Measurements from ENCODE around the gene C16orf78.

The C16orf78 gene

GRCh38 chr16:49398761-49399160 is 25.2 kb downstream of the C16orf78 start:
- DNase-seq = no peak

- no peak for DNase-seq
Observed at GRCh38 chr16:49399594-49400364, 26.2 kb downstream of the C16orf78 start.

- no peak for DNase-seq
Observed at GRCh38 chr16:49400611-49401010, 27.0 kb downstream of the C16orf78 start.

DNA sequence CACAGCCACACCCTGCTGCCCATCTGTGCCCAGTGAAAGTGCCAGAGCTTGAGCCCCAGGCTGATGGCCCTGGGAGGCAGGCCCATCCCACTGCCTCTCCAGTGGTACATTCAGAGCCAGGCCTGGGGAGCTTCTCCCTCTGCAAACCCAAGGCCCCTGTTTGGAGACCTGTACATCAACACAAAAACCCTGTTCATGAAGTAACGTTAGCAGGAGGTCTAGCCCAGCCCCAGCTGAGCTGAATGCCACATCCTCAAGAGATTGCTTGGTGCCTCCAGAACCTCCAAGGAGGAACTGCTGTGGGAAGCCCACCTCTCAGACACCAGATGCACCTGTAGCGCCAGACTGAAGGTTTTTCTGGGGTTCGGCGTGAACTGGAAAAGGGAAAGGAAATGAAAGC is 31.5 kb downstream of the C16orf78 start:
- no peak for DNase-seq

- DNase-seq = no peak
Observed at GRCh38 chr16:49405530-49405929, 31.9 kb downstream of the C16orf78 start.

- DNase-seq = peak; percentile 44 to 61
Observed at GRCh38 chr16:49407873-49408550, 34.4 kb downstream of the C16orf78 start.

DNA sequence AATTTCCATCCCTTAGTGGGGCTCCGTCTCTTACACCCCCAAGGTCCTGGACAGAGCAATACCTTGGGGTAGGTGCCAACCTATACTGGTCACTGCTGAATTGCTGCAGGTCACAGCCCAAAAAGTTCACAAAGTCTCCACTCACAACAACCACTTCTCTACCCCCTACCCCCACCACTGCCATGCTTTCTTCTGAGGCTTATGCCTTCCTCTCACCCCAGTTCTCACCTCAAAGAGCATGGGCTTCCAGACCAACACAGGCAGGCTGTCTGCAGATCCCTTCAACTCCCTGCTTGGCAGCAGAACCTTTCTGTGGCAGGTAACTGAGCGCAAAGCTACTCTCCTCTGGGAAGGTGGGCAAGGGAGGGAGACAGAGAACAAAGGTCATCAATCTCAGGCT is 35.5 kb downstream of the C16orf78 start:
- no peak for DNase-seq

DNA sequence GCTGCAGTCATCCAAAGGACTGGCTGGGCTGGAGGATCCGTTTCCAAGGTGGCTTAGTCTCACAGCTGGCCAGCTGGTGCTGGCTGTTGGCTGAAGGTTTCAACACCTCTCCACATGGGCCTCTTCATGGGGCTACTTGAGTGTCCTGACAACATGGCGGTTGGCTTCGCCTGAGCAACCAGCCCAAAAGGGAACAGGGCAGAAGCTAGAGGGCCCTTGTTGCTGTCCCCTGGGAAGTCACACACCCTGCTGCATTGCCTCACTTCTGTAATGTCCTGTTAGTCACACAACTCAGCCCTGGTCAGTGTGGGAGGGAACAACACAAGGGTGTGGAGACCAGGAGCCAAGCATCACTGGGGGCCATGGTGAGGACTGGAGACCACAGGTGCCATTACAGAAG is 36.6 kb downstream of the C16orf78 start:
- no peak for DNase-seq

DNA sequence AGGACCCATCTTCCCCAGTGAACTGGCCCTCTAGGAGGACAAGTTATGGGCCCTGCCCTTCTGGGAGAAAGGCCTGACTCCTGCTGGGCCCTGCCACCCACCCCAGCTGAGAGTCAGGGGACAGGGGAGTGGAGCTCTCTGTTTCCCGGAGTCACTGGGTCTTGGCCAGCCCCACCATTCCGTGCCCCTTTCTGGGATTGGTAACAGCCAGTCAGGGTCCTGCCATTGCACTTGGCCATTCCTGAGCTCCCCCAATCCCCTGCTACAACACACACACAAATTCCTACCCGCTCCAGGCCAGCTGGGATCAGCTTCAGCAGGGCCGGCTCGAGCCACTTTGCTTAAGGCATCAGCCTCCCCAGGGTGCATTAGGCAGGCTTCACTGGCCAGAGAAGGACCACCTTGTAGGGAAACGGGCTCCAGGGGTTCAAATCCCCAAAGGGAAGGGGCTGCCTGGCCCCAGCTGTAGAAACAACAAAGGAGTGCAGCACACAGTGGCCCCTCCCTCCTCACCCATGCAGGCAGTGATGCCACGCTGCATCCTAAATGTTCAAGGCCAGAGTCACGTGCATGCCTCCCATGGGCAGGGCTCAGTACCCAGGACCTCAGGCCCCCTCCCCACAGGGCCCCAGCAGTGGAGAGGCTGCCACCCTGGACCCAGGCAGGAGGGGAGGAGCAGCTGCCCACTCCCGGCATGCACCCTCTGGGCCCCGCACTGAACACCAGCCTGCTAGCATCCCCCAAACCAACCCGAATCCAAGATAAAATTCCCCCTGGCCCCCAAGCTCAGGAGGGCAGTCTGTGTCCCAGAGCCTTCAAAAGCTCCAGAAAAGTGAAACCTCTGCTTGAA is 37.7 kb downstream of the C16orf78 start:
- no peak for DNase-seq

GRCh38 chr16:49414671-49415070 is 41.1 kb downstream of the C16orf78 start:
- no peak for DNase-seq

GRCh38 chr16:49415083-49415482 is 41.5 kb downstream of the C16orf78 start:
- DNase-seq = no peak

DNA sequence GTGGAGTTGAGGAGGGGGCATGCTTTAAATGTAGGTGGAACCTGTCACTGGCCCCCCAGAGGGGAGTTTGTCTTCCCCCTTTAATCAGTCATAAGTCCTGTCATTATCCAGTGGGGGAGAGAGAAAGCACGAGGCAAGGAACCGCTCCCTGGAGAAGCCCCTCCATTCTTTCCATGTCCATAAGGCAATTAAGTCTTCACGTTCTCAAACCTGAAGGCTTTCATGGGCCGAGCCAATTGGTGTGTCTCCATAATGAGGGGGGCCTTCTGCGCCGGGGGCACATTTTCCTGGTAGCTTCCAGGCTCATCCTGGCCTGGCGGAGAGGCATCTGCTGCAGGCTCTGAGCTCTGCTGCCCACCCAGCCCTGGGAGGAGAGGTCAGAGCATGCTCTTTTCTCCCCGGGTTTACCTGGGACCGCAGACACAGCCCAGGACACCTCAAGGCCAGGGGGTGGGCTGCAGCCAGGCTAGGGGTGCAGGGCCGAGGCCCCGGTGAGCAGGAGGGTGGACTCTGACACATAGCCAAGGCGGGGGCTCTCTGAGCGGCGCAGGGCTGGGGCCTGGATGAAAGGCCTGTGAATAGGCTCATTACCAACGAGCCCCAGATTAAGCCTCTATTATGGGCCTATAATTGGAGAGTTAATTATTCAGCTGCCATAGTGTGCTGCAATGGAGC is 42.5 kb downstream of the C16orf78 start:
- no peak for DNase-seq

- DNase-seq = no peak
Observed at GRCh38 chr16:49417354-49417753, 43.8 kb downstream of the C16orf78 start.

- DNase-seq = no peak
Observed at GRCh38 chr16:49419006-49419405, 45.4 kb downstream of the C16orf78 start.

DNA sequence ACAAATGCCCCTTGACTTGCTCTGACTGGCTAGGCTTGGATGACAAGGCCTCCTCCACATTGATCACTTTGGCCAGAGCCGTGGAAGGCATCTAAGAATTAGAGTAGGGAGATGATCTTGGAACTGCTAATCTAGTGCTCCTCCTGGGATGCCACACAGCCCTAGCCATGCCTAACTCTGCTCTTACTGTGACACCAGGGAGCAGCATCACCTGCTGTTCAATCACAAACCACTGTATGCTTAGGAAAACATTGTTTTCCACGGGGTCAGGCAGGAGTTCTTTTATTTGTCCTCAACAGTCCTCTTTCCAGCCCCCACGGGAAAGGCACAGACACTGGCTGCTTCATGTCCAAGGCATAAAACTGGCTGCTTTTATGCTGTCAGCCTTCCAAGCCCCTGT is 46.3 kb downstream of the C16orf78 start:
- DNase-seq = no peak

DNA sequence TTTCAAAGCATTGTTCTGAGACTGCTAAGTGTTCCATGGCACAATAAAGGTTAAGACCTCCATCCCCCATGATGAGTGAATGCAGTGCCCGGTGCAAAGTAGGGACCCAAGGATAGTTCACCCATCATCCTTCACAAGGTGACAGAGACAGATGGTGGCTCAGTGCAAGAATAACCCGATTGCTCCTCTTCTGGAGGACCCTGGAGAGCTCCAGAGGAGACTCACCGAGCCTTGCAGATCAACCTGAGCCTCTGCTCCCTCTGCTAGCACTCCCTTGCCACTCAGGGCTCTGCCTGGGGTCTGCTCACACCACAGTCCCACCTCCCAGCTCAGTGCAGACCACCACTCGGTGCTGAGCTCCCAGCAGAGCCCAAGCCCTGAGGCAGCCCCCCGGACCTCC is 49.3 kb downstream of the C16orf78 start:
- DNase-seq = no peak

DNA sequence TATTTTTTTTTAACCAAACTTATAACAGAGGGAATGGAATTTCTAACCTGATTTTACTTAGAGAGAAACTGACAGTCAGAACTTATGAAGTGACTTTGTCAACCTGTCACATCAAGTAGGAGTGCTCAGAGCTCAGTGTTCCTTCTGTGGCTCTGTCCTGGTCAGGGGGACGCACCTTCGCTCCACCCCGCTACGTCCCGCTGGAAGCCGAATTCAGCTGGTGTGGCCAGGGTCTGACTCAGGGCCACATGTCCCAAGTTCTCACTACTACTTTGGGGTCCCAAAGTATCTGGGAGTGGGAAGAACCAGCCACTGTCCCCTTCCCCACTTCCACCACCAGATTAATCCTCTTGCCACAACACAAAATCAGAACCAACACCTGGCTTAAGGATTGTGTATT is 51.4 kb downstream of the C16orf78 start:
- no peak for DNase-seq

DNA sequence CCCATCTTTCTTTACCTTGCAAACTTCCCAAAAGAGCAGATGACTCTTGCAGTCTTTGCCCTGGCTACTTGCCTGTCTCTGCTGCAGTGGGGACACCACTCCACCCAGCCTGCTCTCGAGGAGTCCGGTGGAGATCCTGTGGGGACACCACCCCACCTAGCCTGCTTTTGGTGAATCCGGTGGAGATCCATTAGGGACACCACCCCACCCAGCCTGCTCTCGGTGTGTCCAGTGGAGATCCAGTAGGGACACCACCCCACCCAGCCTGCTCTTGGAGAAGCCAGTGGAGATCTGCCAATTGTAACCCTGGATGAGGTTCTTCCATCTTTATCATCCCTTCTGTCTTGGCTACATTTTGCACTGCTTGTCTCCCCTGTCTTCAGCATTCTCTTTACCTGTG is 54.2 kb downstream of the C16orf78 start:
- no peak for DNase-seq

- no peak for DNase-seq
Observed at GRCh38 chr16:49428808-49429207, 55.2 kb downstream of the C16orf78 start.

DNA sequence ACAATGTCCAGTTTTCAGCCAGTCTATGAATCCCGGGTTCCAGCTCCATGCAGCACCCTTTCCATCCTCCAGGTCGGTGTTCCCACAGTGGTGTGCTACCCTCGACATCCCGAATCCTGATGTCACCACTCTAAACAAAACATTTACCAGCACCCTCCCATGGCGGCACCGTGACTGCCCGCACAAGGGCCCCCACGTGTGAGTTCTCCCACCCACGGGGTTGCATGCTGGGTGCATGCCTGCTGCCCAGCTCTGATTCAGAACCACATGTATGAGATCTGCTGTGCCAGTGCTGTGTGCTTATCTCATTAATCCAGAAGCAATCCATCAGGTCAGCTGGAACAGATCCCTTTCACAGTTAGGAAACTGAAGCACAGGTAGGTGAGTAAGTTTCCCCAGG is 57.4 kb downstream of the C16orf78 start:
- no peak for DNase-seq

DNA sequence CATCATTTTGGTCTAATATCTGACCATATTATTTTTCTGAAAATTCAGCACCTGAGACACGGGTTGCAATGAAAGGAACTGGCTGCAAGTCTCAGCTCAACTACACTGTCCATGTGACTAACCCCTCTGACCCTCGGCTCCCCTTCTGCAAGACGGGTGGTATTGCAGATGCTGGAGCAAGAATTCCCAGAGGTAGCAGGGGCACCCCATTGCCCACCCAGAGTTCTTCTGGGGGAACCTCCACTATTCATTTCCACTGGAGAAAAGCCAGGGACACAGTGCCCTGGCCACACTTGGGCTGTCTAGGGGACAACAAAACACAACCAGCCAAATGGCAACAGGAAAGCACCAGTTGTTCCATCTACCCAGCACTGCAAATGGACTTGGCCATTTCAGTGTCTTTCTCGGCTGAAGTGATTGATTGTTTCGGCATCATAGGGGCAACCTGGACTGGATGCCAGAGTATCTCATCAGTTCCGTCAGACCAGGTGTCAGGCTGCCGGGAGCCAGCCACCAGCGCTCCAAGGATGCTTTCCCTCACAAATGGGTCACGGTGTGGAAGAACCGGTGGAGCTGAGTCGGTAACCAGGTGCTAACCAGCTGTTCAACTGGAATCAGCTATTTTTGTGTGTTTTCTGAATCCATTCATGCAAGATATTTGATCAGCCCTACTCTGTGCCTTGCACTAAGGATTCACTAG is 58.1 kb downstream of the C16orf78 start:
- no peak for DNase-seq

DNA sequence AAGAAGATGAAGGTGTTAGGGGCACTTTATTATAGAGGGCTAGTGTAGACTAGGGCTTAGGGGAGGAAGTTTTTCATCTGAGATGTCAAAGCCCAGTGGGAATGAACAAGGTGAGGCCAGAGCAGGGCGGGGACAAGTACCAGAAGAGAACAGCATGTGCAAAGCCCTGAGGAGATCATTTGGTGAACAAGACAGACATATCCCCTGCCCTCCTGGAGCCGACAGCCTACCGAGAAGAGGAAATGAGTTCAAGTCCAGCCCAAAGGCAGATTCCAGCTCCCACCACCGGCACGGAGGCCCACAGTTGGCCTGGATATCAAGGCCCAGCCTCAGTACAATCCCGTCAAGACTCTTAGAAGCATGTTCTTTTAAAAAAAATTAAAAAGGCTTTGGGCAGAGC is 61.1 kb downstream of the C16orf78 start:
- no peak for DNase-seq
